ENCODE data around the gene CUL4A.
"Not testable (repeated sequence)": the region's sequence is repeated elsewhere in the genome, so short reads cannot be mapped to it uniquely, and the experiment has no call there.

The CUL4A gene

DNA sequence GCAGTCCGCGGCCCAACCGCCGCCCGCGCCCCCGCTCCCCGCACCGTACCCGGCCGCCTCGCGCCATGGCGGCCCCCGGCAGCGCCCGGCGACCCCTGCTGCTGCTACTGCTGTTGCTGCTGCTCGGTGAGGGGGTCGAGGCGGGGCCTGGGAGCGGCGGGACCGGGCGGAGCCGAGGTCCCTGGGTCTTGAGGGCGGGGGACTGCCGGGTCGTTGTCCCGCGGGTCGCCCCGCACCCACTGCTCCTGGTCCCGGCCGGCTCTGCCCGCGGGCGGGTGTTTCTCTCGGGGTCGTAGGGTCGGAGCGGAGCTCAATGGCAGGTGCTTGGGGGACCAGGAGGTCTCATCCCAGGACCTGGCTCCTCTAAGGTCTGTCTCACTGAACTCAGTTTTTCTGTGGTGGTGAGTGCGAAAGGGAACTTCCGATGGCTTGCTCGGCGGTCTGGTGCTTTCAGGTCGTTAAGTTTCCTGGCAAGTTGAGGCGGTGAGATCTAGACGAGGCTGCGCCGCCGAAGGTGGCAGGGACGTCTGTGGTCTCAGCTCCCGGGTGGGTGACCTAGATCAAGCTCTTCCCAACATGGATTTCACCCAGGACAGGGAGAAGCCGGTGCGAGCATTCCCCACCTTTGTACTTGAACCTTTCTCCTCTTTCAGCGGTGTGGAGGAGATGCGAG is 88.1 kb downstream of the CUL4A start:
- DNase-seq = no peak

DNA sequence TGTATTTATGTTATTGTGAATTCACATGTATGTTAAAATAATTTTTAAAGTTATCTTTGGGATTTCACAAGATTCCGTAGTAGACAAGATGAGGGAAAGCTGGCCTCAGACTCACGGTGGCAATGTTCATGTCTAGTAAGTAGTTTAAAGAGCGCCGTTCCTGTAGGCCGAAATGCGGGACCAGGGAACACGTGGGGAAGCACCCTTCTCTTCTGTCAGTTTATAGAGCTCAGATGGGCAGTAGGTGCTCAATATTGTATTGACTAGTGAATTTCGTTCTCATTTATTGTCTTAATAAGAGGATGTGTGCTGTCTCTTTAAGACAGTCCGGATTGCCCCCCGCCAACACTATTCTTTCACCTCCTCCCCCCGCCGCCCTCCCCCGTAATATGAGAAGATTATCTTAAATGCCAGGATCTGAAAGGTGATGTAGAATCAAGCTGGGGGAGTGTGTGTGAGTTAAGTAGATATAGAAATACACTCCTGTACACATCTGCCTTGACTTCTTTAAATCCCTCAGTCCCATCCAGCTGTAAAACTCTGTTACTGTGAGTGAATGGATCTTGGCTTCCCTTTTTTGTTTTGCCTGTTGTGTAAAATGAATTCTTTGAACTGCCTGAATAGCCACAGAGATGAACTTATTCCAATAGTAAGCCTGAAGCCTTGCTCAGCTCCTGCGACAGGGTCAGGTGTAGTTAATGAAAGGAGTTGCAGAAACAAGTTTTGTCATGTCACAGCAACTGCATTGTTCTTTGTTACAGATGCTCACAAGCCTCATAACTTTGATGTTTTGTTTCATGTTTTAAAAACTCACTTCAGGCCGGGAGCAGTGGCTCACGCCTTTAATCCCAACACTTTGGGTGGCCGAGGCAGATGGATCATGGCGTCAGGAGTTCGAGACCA is 88.9 kb downstream of the CUL4A start:
- no peak for DNase-seq

DNA sequence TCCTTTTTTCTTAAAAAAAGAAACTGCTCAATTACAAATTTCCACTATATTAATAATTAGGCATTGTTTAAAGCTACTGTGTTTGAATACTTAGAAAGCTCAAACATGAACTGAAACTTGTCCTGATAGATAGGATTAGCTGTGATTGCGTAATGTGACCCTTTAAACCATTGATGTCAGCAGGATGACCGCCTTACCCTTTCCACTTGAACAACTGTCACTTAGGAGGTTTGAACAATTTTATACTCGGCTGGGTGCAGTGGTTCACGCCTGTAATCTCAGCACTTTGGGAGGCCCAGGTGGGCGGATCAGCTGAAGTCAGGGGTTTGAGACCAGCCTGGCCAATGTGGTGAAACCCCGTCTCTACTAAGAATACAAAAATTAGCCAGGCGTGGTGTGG is 90.5 kb downstream of the CUL4A start:
- no peak for DNase-seq

DNA sequence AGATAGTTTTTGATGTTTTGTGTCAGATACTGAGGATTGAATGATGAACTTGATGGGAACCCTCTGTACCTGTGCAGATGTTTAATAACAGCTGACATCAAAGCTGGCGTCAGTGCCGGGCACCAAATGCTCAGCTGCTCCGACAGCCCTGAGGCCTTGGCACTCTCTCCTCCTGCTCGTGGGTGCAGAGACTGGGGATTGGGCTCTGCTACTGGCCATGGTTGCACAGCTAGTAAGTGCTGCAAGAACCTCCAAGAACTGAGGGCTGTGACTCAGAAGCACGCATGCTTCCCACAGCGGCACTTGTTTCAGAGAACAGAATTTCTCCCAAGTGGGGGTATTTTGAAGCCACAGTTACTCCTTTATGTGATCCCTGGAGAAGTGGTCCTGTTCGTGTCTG is 93.6 kb downstream of the CUL4A start:
- DNase-seq = no peak

DNA sequence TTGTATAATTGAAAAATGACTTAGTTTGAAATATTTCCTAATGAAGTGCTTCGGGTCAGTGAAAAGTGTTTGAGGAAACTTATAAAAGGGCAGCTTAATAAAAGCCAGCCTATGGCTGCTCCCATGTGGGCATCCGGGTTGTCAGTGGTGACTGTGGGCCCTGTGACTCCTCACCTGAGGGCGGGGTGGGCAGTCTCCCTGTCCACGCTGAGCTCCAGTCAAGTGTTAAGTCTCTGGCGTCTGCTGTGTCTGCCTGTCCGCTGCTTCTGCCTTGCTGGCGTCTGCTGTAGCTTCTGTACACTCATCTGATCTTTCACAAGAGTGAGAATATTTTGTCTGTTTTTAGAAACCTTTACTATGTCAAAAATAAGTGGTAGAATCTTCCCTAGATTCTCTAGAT is 94.7 kb downstream of the CUL4A start:
- no peak for DNase-seq

DNA sequence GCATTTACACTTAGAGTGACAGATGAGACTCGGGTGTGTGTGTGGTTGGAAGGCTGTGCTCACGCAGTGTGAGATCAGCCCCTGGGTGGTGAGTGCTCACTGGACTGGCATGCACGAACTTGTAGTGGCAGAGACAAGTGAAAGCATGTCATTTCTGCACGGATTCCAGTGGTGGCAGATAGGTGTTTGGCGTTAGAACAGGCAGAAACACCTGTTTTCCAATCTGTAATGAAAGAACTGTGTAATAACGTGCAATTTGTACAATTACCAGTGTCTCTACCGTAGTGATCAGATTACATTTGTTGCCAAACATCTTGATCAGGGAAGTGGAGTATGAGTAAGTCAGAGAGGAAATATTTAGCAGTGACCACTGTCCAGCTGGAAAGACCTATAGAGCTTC is 95.8 kb downstream of the CUL4A start:
- peak; percentile 19 for DNase-seq

DNA sequence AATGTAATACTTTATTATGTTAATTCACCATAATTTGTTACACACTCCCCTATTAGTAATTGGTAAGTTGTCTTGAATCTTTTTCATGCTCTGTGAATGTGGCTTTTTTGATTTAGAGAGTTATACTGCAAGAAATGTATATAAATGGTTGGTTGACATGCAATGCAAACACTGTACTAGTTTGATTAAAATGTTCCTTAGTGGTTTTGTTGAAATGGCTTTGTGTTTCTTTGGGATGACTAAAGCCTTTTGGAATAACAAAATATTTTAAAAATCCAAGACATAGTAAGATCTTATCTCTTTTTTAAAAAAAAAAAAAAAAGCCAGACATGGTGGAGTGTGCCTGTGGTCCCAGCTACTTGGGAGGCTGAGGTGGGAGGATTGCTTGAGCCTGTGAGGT is 98.1 kb downstream of the CUL4A start:
- no peak for DNase-seq

DNA sequence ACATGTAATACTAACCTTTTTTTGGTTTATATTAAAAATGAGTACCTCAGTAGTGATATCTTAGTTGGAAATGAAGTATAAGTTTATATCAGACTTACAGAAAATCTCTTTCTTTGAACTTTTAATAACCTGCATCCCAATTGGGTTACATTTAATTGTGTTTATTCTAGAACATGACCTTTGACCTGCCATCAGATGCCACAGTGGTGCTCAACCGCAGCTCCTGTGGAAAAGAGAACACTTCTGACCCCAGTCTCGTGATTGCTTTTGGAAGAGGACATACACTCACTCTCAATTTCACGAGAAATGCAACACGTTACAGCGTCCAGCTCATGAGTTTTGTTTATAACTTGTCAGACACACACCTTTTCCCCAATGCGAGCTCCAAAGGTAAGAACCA is 100.1 kb downstream of the CUL4A start:
- no peak for DNase-seq

DNA sequence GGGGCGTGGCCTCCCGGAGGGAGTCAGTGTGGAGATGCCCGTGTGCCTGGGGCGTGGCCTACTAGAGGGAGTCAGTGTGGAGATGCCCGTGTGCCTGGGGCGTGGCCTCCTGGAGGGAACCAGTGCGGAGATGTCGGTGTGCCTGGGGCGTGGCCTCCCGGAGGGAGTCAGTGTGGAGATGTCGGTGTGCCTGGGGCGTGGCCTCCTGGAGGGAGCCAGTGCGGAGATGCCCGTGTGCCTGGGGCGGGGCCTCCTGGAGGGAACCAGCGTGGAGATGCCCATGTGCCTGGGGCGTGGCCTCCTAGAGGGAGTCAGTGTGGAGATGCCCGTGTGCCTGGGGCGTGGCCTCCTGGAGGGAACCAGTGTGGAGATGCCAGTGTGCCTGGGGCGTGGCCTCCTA is 104.7 kb downstream of the CUL4A start:
- DNase-seq = not testable (repeated sequence)

DNA sequence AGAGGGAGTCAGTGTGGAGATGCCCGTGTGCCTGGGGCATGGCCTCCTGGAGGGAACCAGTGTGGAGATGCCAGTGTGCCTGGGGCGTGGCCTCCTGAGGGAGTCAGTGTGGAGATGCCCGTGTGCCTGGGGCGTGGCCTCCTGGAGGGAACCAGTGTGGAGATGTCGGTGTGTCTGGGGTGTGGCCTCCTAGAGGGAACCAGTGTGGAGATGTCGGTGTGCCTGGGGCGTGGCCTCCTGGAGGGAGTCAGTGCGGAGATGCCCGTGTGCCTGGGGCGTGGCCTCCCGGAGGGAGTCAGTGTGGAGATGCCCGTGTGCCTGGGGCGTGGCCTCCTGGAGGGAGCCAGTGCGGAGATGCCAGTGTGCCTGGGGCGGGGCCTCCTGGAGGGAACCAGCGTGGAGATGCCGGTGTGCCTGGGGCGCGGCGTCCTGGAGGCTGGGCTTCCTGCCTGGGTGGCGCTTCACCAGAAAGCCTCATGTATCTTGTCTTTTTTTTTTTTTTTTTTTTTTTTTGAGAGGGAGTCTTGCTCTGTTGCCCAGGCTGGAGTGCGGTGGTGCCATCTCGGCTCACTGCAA is 105.6 kb downstream of the CUL4A start:
- DNase-seq = not testable (repeated sequence)

DNA sequence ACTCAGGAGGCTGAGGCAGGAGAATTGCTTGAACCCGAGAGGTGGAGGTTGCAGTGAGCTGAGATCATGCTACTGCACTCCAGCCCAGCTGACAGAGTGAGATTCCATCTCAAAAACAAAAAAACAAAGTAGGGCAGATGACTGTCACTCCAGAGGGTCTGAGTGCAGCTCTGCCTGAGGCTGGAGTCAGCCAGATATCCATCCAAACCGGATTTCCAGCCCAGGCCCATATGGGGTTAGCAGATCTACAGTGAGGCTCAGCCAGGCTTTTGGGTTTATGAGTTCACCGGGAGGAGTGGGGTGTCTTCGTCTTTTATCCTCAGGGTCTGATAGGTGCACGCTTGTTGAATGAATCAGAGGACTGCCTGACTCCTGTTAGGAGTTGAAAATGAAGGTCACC is 106.6 kb downstream of the CUL4A start:
- no peak for DNase-seq
